22Rv1 (cell line): ENCODE data around the gene FRMD4B.

Experiments used
- H3K27ac ChIP-seq: fragments of 450-650 bp; 2 replicates; pipeline ENCODE4 v1.5.1; 2017
- CTCF ChIP-seq: fragments of 450-650 bp; IDR thresholded peaks from 2 replicates; pipeline ENCODE4 v1.5.1; 2017; ENCODE audit warnings: mild to moderate bottlenecking
- ZFX ChIP-seq: fragments of 450-650 bp; IDR thresholded peaks from 2 replicates; pipeline ENCODE4 v1.6.1; 2017; ENCODE audit warnings: antibody characterized with exemption, borderline replicate concordance

The FRMD4B gene

GRCh38 chr3:69174871-69175737 lies 210.8 kb downstream of the FRMD4B start:
- H3K27ac ChIP-seq: no peak overlapping the region
- TF ChIP-seq CTCF: no peak
- no peak for TF ChIP-seq ZFX

DNA sequence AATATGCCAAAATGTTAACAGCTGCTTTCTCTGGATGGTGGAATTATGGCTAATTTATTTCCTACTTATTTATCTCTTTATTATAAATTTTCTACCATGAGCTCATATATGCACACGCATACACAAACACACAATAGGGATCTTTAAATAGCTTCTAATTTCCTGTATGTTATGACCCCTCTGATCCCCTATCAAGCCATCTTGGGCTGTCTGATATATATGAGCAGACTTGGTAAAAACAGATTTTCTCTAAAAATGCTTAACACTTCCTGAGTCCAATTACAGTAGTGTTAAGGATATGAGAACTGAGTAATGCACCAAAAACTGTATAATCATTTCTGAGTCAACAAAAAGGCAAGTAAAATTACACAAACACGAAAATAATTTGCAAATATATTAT lies 211.4 kb downstream of the FRMD4B start:
- TF ChIP-seq ZFX: no peak
- no peak for TF ChIP-seq CTCF
- H3K27ac ChIP-seq: no peak overlapping the region

- H3K27ac ChIP-seq: no peak overlapping the region
- no peak for TF ChIP-seq ZFX
Observed at GRCh38 chr3:69172058-69172457, 213.8 kb downstream of the FRMD4B start.

- no peak overlapping the region for H3K27ac ChIP-seq
- TF ChIP-seq ZFX (no peak), CTCF (no peak)
Observed at GRCh38 chr3:69166446-69166845, 219.4 kb downstream of the FRMD4B start.

DNA sequence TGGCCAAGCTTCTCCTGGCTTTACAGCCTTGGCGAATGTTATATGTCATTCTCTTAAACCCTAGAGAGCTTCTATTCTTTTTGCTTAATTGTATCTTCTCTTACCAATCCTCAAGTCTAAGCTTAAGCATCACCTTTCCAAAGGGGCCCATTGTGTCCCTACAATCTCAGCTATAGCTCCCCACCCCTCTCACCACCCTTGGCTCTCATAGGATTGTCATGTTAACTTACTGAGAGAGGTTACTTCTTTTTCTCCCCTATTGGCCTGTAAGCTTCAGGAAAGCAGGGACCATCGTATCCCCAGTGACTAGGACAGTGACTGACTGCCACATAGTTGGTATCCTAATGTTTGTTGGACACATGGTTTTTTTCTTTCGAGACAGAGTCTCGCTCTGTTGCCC lies 220.1 kb downstream of the FRMD4B start:
- TF ChIP-seq ZFX (no peak), CTCF (no peak)
- no peak overlapping the region for H3K27ac ChIP-seq

- no peak overlapping the region for H3K27ac ChIP-seq
- no peak for TF ChIP-seq CTCF
- no peak for TF ChIP-seq ZFX
Observed at GRCh38 chr3:69164296-69164695, 221.6 kb downstream of the FRMD4B start.

DNA sequence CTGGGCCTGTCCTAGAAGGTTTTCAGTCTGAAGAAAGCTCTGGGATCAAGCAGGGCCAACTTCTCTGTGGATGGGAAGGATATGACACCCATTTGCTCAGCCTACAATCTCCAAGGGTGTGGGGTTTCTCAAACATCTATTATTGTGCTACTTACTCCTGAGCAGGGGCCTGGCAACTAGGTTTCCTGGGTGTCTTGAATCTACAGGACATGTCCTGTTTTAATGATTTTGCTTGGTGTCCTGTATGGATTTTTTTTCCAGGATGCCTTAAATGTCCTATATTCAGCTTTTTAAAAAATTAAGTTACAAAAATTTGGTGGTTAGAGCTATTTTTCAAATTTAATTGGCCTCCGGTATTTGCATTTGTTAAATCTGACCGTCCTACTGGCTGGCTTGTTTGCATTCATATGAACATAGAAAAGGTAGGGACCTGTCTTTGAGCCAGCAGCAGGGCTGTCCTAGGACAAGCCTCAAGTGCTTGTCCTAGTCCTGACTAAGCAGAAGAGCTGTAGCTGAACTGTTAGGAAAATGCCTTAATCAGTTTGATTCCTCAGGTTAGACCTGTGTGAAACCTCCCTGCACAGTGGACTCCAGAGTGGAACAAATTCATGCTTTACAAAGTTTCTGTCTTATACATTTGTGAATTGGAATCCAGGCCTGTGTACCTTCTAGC lies 223.4 kb downstream of the FRMD4B start:
- no peak for TF ChIP-seq ZFX
- no peak for TF ChIP-seq CTCF
- H3K27ac ChIP-seq: no peak overlapping the region
